Fibroblast of pulmonary artery (primary cell): Measurements from ENCODE around the gene FGF2.

Experiments used
- DNase-seq: peaks from one replicate; pipeline ENCODE4 v3.0.0-alpha.2; 2010; ENCODE audit warnings: low read depth
- H3K4me3 ChIP-seq: replicated peaks from 2 replicates; pipeline ENCODE4 v1.5.1; 2011; ENCODE audit warnings: low read depth, mild to moderate bottlenecking, control low read depth, low read length, moderate library complexity
- CTCF ChIP-seq: IDR thresholded peaks from 2 replicates; pipeline ENCODE4 v1.5.1; 2011; ENCODE audit warnings: mild to moderate bottlenecking, control low read depth, low read length, inconsistent platforms; ENCODE audit errors: missing control alignments

Gene FGF2

DNA sequence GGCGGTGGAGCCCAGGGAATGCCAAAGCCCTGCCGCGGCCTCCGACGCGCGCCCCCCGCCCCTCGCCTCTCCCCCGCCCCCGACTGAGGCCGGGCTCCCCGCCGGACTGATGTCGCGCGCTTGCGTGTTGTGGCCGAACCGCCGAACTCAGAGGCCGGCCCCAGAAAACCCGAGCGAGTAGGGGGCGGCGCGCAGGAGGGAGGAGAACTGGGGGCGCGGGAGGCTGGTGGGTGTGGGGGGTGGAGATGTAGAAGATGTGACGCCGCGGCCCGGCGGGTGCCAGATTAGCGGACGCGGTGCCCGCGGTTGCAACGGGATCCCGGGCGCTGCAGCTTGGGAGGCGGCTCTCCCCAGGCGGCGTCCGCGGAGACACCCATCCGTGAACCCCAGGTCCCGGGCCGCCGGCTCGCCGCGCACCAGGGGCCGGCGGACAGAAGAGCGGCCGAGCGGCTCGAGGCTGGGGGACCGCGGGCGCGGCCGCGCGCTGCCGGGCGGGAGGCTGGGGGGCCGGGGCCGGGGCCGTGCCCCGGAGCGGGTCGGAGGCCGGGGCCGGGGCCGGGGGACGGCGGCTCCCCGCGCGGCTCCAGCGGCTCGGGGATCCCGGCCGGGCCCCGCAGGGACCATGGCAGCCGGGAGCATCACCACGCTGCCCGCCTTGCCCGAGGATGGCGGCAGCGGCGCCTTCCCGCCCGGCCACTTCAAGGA is at the start of gene FGF2:
Gene FGF2 (plus strand): TSS at position 279 of the 705 bp plus-strand sequence. CDS start 344 bp downstream, at position 623.
- H3K4me3 ChIP-seq, result peak within 1 kb of the TSS; percentile 87
- no peak for TF ChIP-seq CTCF
- DNase-seq, result peak; percentile 62

- TF ChIP-seq CTCF, result no peak
- no peak overlapping the region for H3K4me3 ChIP-seq
- peak; percentile 49 for DNase-seq
Observed at GRCh38 chr4:122776916-122777315, 49.7 kb upstream of the FGF2 start.

GRCh38 chr4:122777846-122778673 is 48.6 kb upstream of the FGF2 start:
- DNase-seq, result peak; percentile 79
- no peak overlapping the region for H3K4me3 ChIP-seq
- TF ChIP-seq CTCF, result no peak

DNA sequence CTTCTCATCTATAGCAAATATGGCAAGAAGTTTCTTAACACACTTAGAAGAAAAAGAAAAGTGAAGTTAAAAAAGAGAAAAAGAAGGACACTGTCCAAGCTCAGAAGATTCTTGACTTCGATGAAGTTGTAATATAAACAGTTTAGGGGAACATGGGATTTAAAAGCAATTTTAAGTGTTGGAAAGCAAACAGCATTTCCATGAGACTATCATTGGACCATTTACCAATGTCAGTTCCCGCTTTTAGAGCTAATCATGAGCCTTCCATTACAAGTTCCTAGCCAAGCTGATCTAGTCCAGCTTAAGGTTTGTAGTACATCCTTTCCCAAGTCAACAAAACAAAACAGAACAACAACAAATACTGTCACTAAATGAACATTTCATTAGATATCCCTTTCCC is 45.1 kb upstream of the FGF2 start:
- DNase-seq, result no peak
- no peak overlapping the region for H3K4me3 ChIP-seq
- no peak for TF ChIP-seq CTCF

DNA sequence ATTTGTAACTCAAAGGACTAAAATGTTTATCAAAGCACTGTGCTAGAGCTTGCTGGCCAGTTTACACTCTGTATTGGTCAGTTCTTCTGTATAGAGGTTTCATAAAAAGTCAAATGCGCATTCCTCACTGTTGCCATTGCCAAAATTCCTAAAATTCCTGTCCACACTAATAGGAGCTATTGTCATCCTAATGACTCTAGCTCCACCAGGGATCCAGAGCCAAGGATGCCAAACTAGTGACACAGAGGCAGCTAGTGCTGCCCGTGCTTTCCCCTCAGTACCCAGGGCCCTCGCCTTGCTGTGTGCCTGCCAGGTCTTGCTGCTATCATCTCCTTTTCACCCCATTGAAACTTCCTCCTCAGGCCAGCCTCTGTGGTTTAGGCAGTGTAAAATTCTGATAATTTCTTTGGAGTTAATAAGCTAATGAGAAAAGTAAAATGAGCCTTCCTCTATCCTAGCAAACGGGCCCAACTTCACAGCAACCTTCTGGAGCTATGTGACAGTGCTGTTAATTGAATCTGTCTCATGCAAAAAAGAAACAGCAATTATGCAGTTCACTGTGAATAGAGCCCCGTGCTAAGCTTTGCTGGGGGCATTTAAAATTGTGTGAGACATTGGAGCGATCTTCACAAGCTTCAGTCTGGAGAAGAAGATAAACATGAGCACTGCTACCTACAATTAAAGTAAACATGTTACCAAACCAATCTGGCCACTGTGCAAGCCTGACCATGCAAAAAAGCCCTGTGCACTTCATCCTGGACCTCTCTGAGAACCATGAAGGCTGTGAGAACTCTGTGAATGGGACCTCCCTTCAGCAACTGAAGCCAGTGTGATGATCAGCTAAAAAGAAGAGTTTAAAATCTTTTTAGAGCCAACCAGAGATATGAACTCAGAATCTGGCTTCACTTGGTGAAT is 43.1 kb upstream of the FGF2 start:
- TF ChIP-seq CTCF, result no peak
- no peak overlapping the region for H3K4me3 ChIP-seq
- DNase-seq, result peak; percentile 94

GRCh38 chr4:122784261-122784660 is 42.4 kb upstream of the FGF2 start:
- H3K4me3 ChIP-seq, result no peak overlapping the region
- no peak for DNase-seq
- TF ChIP-seq CTCF, result no peak
